Caco-2 (cell line): ENCODE measurements around the gene LHPP. TPM values are rescaled to one million over a fixed set of nuclear protein-coding genes. Genes with fewer than 3 reads are reported as not detected.
"Not testable (repeated sequence)": the region's sequence is repeated elsewhere in the genome, so short reads cannot be mapped to it uniquely, and the experiment has no call there.

Experiments used
- BruUV-seq: library from RNA; stranded (reverse); fragments of 400-500 nt; replicated peaks from 2 replicates; lab custom pipeline; 2021; lab: Mats Ljungman, UMichigan
- CTCF ChIA-PET: fragments of 300-600 bp; sonication (Branson Sonifier 250); formaldehyde crosslinking; loops from one replicate; lab custom pipeline; 2022; ENCODE audit warnings: antibody characterized with exemption; lab: Charles Lee
- POLR2A ChIA-PET: fragments of 300-600 bp; sonication (Branson Sonifier 250); formaldehyde crosslinking; loops from one replicate; lab custom pipeline; 2022; ENCODE audit warnings: antibody characterized with exemption; lab: Charles Lee
- DNase-seq, 2 experiments: peaks; one replicate each; pipeline versions ENCODE4 v3.0.0 to v3.0.0-alpha.2; 2020 to 2022
- H3K27me3 ChIP-seq: replicated peaks from 2 replicates; pipeline ENCODE4 v1.6.0; 2011; ENCODE audit warnings: low read length; ENCODE audit not compliant: control insufficient read depth, insufficient read depth
- H3K36me3 ChIP-seq: 2 replicates; pipeline ENCODE4 v1.5.1; 2011; ENCODE audit warnings: low read length; ENCODE audit not compliant: control insufficient read depth, insufficient read depth
- H3K4me1 ChIP-seq: fragments of 250-450 bp; sonication (Bioruptor Pico); 2 replicates; pipeline ENCODE4 v1.5.1; 2020; ENCODE audit warnings: mild to moderate bottlenecking
- H3K4me3 ChIP-seq: 2 replicates; pipeline ENCODE4 v1.5.1; 2011; ENCODE audit warnings: low read depth, mild to moderate bottlenecking, control low read depth, low read length
- H3K9me3 ChIP-seq: fragments of 250-450 bp; sonication (Bioruptor Pico); 2 replicates; pipeline ENCODE4 v1.5.1; 2020; ENCODE audit warnings: mild to moderate bottlenecking, moderate library complexity
- H3K27ac Mint-ChIP-seq: one replicate; pipeline ENCODE4 v1.8.0; 2022; ENCODE audit warnings: mixed read lengths; ENCODE audit not compliant: unreplicated experiment
- H3K27me3 Mint-ChIP-seq: one replicate; pipeline ENCODE4 v1.8.0; 2022; ENCODE audit warnings: mixed read lengths; ENCODE audit not compliant: insufficient read depth, unreplicated experiment
- H3K36me3 Mint-ChIP-seq: one replicate; pipeline ENCODE4 v1.8.0; 2022; ENCODE audit warnings: mild to moderate bottlenecking, mixed read lengths; ENCODE audit not compliant: insufficient read depth, unreplicated experiment
- H3K4me1 Mint-ChIP-seq: one replicate; pipeline ENCODE4 v1.8.0; 2022; ENCODE audit warnings: low read depth, mixed read lengths; ENCODE audit not compliant: unreplicated experiment
- H3K4me3 Mint-ChIP-seq: one replicate; pipeline ENCODE4 v1.8.0; 2022; ENCODE audit warnings: mild to moderate bottlenecking, moderate library complexity, mixed read lengths; ENCODE audit not compliant: unreplicated experiment
- H3K9me3 Mint-ChIP-seq: one replicate; pipeline ENCODE4 v1.8.0; 2022; ENCODE audit warnings: mixed read lengths; ENCODE audit not compliant: unreplicated experiment
- intact Hi-C: fragments of 100-400 bp; cut with micrococcal nuclease; formaldehyde crosslinking; loops from one replicate; pipeline ENCODE4 v1.10.0; 2022; ENCODE audit not compliant: unreplicated experiment
- total RNA-seq: library from RNA; stranded (reverse); gene quantifications from 2 replicates; pipeline ENCODE4 v1.2.3, GENCODE V29; 2022
- TF ChIP-seq, protein P1 (sequence below), 2 experiments: fragments of 200-600 bp in 1 of 2; IDR thresholded peaks; 1 replicate in 1 of 2; 2 replicates in 1 of 2; pipeline versions ENCODE4 v1.5.1 to v1.8.0; 2011 to 2022; ENCODE audit warnings: antibody characterized with exemption in 1 of 2, control low read depth in 1 of 2, inconsistent platforms in 1 of 2, low read depth in 1 of 2, low read length in 1 of 2, mild to moderate bottlenecking in 1 of 2, moderate library complexity in 1 of 2; ENCODE audit not compliant: insufficient read depth in 1 of 2, severe bottlenecking in 1 of 2, unreplicated experiment in 1 of 2

The LHPP gene
- total RNA-seq, 1 experiment from 2014 or later: 15.9 TPM

DNA sequence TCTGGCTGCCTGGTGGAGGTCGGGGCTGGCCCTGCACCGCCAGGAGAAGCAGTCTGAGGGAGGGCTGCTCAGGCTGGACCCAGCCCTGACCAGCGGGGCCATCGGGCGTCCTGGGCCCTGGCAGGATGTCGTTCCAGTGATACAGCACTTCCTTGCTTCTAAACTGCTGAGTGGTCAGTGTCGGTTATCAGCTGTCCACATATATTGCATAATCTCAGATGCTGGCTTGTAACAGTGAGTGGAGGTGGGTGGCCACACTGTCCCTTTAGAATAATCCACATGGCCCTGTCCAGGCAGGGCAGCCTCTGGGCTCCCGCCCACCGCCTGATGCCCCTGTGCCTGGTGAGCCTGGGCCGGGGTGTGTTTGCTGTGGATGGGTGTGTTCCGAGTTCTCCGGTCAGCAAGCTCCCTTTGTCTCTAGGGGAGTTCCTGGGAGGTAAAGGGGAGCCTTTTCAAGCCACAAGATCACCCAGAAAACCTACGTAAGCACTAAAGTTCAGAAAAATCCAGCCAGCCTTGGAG lies 86.1 kb downstream of the LHPP start:
- DNase-seq: no peak
- Mint-ChIP-seq H3K4me3 (no peak overlapping the region), H3K27me3 (no peaks in the 10 kb centered on the region), H3K36me3 (no peaks in the 10 kb centered on the region), H3K4me1 (no peaks in the 10 kb centered on the region), H3K27ac (no peak overlapping the region), H3K9me3 (no peaks in the 10 kb centered on the region)
- BruUV-seq: no TSS peak
- TF ChIP-seq, protein P1, sequence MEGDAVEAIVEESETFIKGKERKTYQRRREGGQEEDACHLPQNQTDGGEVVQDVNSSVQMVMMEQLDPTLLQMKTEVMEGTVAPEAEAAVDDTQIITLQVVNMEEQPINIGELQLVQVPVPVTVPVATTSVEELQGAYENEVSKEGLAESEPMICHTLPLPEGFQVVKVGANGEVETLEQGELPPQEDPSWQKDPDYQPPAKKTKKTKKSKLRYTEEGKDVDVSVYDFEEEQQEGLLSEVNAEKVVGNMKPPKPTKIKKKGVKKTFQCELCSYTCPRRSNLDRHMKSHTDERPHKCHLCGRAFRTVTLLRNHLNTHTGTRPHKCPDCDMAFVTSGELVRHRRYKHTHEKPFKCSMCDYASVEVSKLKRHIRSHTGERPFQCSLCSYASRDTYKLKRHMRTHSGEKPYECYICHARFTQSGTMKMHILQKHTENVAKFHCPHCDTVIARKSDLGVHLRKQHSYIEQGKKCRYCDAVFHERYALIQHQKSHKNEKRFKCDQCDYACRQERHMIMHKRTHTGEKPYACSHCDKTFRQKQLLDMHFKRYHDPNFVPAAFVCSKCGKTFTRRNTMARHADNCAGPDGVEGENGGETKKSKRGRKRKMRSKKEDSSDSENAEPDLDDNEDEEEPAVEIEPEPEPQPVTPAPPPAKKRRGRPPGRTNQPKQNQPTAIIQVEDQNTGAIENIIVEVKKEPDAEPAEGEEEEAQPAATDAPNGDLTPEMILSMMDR (IDR thresholded peaks at IDR 0.05; ENCODE audit: insufficient read depth in 1 of 2, low read depth in 1 of 2, low read length in 1 of 2, severe bottlenecking in 1 of 2, unreplicated experiment in 1 of 2): no peak
- H3K36me3 ChIP-seq: no peaks in the 10 kb centered on the region
- peaks cover 5% of the 10 kb centered on the region for H3K4me1 ChIP-seq
- ChIA-PET CTCF (interaction anchor here (2.2 kb wide), 1 partner anchor 194 kb away, joined by 8 read pairs; no protein-coding TSS in a partner anchor), POLR2A (no interaction called here)
- H3K27me3 ChIP-seq: no peaks in the 10 kb centered on the region
- H3K4me3 ChIP-seq: no peak overlapping the region
- H3K9me3 ChIP-seq: no peaks in the 10 kb centered on the region
- intact Hi-C loops: no loop called here

DNA sequence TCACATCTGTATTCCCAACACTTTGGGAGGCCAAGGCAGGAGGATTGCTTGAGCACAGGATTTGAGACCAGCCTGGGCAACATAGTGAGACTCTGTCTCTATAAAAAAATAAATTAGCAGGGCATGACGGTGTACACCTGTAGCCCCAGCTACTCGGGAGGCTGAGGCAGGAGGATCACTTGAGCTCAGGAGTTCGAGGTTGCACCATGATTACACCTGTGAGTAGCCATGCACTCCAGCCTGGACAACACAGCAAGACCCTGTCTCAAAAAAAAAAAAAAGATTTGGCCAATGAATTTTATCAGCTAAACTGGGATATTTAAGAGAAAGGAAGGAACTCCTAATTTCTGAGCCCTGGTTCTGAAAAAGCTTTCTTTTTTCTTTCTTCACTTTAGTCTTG lies 87.5 kb downstream of the LHPP start:
- H3K27ac Mint-ChIP-seq, H3K4me3 Mint-ChIP-seq, intact Hi-C loops, H3K36me3 ChIP-seq, H3K9me3 Mint-ChIP-seq, H3K4me1 ChIP-seq, DNase-seq, H3K27me3 Mint-ChIP-seq, H3K4me1 Mint-ChIP-seq, H3K9me3 ChIP-seq, BruUV-seq, H3K36me3 Mint-ChIP-seq, H3K4me3 ChIP-seq, POLR2A ChIA-PET, H3K27me3 ChIP-seq: not testable (repeated sequence)
- CTCF ChIA-PET: interaction anchor here (0.7 to 2.2 kb wide), 2 partner anchors 98 to 192 kb away, joined by 3 to 8 read pairs; no protein-coding TSS in a partner anchor

DNA sequence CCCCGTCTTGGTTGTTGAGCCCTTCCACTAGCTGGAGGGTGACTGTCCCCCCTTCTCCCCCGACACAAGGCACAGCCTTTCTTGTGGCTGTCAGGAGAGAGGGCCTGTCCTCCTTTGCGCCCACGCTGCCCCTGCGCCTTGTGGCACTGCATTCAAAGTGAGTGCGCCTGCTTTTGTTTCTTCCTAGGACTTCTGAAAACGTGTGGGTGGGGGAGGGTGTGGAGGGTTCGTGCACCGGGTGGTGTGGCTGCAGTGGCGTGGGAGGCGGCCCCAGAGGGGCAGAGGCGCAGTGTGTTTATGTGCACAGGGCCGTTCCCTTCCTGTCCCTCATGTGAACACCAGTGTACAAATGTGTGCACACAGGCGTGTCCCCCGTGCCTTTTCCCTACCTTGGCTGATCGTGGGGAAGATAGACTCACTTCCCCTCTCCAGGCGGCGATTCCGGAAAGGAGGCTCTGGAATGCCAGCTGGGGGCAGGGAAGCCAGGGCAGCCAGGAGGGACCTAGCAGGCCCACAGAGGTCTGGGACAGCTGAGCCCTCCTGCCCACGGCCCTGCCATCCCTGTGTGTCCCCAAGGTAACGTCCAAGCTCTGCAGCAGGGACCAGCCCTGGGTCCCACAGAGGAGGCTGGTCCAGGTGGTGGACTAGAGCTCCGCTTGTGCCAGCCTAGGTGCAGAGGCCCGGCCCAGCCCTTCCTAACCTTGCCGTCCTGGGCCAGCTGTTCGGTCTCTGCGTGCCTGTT lies 88.8 kb downstream of the LHPP start:
- no peak for DNase-seq
- H3K4me1 ChIP-seq: peaks cover 5% of the 10 kb centered on the region
- CTCF ChIA-PET: no interaction called here
- H3K27ac Mint-ChIP-seq: no peak overlapping the region
- H3K4me3 ChIP-seq: no peak overlapping the region
- intact Hi-C loops: no loop called here
- BruUV-seq: no TSS peak
- TF ChIP-seq, protein P1 (IDR thresholded peaks at IDR 0.05; ENCODE audit: insufficient read depth in 1 of 2, low read depth in 1 of 2, low read length in 1 of 2, severe bottlenecking in 1 of 2, unreplicated experiment in 1 of 2): no peak
- no peaks in the 10 kb centered on the region for H3K36me3 Mint-ChIP-seq
- no peaks in the 10 kb centered on the region for H3K4me1 Mint-ChIP-seq
- H3K4me3 Mint-ChIP-seq: no peak overlapping the region
- H3K27me3 Mint-ChIP-seq: no peaks in the 10 kb centered on the region
- no peaks in the 10 kb centered on the region for H3K36me3 ChIP-seq
- H3K27me3 ChIP-seq: no peaks in the 10 kb centered on the region
- H3K9me3 ChIP-seq: no peaks in the 10 kb centered on the region
- POLR2A ChIA-PET: no interaction called here
- no peaks in the 10 kb centered on the region for H3K9me3 Mint-ChIP-seq
